ENCODE measurements around the gene CASP9. TPM values are rescaled to one million over a fixed set of nuclear protein-coding genes. Genes with fewer than 3 reads are reported as not detected.
"Not testable (repeated sequence)": the region's sequence is repeated elsewhere in the genome, so short reads cannot be mapped to it uniquely, and the experiment has no call there.

Gene CASP9
- total RNA-seq, 4 donors from 2014 or later = 9.3 to 37.7 (median 9.7) TPM

GRCh38 chr1:15475752-15476314 lies 48.2 kb downstream of the CASP9 start, which contains the start of gene CELA2B:
CELA2B (plus strand) TSS chr1:15476104; CDS start chr1:15476126, 22 bp downstream.
- DNase-seq (ENCODE audit: low spot score) (no peak), ATAC-seq (ENCODE audit: low FRiP score) (no peak)
- TF ChIP-seq, protein P1, sequence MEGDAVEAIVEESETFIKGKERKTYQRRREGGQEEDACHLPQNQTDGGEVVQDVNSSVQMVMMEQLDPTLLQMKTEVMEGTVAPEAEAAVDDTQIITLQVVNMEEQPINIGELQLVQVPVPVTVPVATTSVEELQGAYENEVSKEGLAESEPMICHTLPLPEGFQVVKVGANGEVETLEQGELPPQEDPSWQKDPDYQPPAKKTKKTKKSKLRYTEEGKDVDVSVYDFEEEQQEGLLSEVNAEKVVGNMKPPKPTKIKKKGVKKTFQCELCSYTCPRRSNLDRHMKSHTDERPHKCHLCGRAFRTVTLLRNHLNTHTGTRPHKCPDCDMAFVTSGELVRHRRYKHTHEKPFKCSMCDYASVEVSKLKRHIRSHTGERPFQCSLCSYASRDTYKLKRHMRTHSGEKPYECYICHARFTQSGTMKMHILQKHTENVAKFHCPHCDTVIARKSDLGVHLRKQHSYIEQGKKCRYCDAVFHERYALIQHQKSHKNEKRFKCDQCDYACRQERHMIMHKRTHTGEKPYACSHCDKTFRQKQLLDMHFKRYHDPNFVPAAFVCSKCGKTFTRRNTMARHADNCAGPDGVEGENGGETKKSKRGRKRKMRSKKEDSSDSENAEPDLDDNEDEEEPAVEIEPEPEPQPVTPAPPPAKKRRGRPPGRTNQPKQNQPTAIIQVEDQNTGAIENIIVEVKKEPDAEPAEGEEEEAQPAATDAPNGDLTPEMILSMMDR (IDR thresholded peaks at IDR 0.05) = no peak

DNA sequence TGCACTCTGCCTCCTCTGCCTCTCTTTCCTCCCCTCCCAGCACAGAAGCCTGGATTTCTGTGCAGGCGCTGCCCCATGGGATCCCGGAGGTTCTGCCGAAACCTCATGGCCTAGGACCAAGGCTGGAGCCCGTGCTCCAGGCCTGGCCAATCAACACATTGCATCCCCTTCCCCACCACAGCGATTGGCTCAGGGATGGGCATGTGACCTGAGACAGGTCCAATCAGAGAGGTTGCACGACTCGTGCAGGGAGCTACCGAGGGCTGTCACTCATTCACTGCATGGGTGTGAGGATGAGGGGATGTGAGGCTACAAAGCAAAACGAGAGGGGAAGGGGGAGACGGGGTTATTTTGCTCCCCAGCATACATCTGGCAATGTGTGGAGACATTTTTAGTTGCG lies 51.4 kb downstream of the CASP9 start:
- no peak for DNase-seq (ENCODE audit: low spot score)
- ATAC-seq (ENCODE audit: low FRiP score) = no peak
- TF ChIP-seq, protein P1 (IDR thresholded peaks at IDR 0.05) = no peak

GRCh38 chr1:15471723-15472122 lies 52.3 kb downstream of the CASP9 start:
- not testable (repeated sequence) for DNase-seq (ENCODE audit: low spot score); ATAC-seq (ENCODE audit: low FRiP score)

DNA sequence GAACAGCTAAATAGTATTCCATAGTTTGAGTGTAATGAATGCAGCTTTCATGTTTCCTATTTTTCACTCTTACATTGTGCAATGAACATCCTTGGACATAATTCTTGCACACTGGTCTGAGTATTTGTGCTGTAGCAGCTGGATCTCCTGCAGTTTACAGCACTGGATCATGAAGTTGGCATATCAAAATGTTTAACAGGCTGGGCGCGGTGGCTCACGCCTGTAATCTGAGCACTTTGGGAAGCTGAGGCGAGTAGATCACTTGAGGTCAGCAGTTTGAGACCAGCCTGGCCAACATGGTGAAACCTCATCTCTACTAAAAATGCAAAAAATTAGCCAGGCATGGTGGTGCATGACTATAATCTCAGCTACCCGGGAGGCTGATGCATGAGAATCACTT lies 52.9 kb downstream of the CASP9 start:
- not testable (repeated sequence) for DNase-seq (ENCODE audit: low spot score); ATAC-seq (ENCODE audit: low FRiP score)

DNA sequence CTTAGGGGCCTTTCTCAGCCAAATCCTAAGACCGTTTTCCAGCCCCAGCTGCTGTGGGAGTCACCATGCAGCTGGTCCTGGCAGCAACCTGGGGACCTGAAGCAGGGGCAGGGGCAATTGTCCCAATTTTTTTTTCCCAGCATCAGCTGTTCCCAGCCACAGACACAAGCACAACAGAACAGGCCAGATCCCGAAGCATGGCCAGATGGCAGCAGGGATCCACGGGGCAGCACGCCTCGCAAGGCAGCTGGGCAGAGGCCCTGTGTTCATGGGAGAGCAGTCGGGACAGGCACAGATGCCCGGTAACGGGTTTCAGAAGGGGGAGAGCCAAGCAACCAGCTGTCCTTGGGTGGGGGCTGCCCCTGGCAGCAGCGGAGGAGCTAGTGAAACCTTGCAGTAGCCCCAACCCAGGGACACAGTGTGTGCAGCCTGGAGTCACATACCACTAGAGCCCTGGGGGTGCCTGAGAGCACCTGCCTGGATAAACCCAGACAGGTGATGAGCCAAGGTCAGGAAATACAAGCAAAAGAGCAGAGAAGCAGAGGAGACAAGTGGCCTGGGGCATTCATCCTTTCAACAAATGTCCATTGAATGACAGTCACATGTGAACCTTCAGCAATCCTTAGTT lies 54.1 kb downstream of the CASP9 start:
- not testable (repeated sequence) for DNase-seq (ENCODE audit: low spot score); ATAC-seq (ENCODE audit: low FRiP score)

GRCh38 chr1:15469361-15469760 lies 54.7 kb downstream of the CASP9 start:
- DNase-seq (ENCODE audit: low spot score) = no peak
- ATAC-seq (ENCODE audit: low FRiP score) = no peak
- TF ChIP-seq, protein P1 (IDR thresholded peaks at IDR 0.05) = no peak

DNA sequence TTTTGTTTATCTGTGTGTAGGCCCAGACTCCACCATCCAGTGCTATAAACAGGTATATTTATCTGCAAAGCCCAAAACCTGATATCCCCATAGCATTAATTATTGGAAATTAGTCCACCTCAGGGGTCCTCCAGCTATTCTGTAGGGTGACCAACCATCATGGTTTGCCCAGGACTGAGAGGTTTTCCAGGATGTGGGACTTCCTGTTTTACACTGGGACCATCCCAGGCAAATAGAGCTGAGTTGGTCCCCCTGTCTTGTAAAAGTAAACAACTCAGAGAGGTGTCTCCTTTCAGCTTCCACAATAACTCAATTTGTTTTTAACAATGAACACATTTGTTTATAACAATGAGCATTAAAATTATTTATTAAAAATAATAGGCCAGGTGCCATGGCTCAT lies 55.9 kb downstream of the CASP9 start:
- TF ChIP-seq, protein P1 (IDR thresholded peaks at IDR 0.05) = no peak
- DNase-seq (ENCODE audit: low spot score) (no peak), ATAC-seq (ENCODE audit: low FRiP score) (no peak)

- DNase-seq (ENCODE audit: low spot score); ATAC-seq (ENCODE audit: low FRiP score): not testable (repeated sequence)
Observed at GRCh38 chr1:15466955-15467625, 56.9 kb downstream of the CASP9 start.

DNA sequence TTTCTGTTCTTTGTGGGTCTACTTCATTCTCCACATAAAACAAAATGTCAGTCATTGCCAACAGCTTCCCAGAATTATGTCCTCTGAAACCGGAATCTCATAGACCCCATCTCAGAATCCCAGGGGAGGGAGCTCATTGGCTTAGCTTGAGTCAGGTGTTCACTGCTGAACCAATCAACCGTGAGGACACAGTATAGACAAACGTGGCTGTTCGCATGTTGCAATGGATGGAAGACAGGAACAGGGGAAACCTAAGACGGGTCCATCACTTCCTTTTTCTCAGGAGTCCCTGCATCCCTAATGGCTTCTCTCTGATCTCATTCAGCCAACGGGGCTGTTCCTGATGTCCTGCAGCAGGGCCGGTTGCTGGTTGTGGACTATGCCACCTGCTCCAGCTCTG lies 58.3 kb downstream of the CASP9 start:
- DNase-seq (ENCODE audit: low spot score) (no peak), ATAC-seq (ENCODE audit: low FRiP score) (no peak)
- TF ChIP-seq, protein P1 (IDR thresholded peaks at IDR 0.05) = no peak

- not testable (repeated sequence) for DNase-seq (ENCODE audit: low spot score)
- peak; percentile 24 for ATAC-seq (ENCODE audit: low FRiP score)
Observed at GRCh38 chr1:15463926-15464322, 60.1 kb downstream of the CASP9 start.

GRCh38 chr1:15463064-15463800 lies 60.8 kb downstream of the CASP9 start:
- not testable (repeated sequence) for ATAC-seq (ENCODE audit: low FRiP score); DNase-seq (ENCODE audit: low spot score)

Data from omental fat pad (tissue), 4 donors.